Activated B cell treated with CpG ODN at 0.5 μM for 24 hours (primary cell): ENCODE measurements around the gene PRKN. TPM values are rescaled to one million over a fixed set of nuclear protein-coding genes. Genes with fewer than 3 reads are reported as not detected.

Source experiments
- ATAC-seq: fragments of 200-7000 bp; cut with Tn5 transposase; one replicate; pipeline ENCODE4 v1.10.0; 2021; ENCODE audit warnings: low read depth, mild to moderate bottlenecking, moderate library complexity
- CTCF ChIA-PET: fragments of 350-600 bp; sonication (Branson Sonifier 250); formaldehyde crosslinking; loops from one replicate; lab custom pipeline; 2021; ENCODE audit warnings: antibody characterized with exemption; lab: Charles Lee
- POLR2A ChIA-PET: fragments of 350-600 bp; sonication (Branson Sonifier 250); formaldehyde crosslinking; loops from one replicate; lab custom pipeline; 2021; ENCODE audit warnings: antibody characterized with exemption; lab: Charles Lee
- DNase-seq: peaks from one replicate; pipeline ENCODE4 v3.0.0; 2022
- H3K27ac Mint-ChIP-seq: one replicate; pipeline ENCODE4 v1.8.0; 2020; ENCODE audit warnings: mixed read lengths
- H3K27me3 Mint-ChIP-seq: one replicate; pipeline ENCODE4 v1.8.0; 2021; ENCODE audit warnings: mixed read lengths
- H3K36me3 Mint-ChIP-seq: one replicate; pipeline ENCODE4 v1.8.0; 2021; ENCODE audit warnings: low read depth, mixed read lengths
- H3K4me1 Mint-ChIP-seq: one replicate; pipeline ENCODE4 v1.8.0; 2021; ENCODE audit warnings: mixed read lengths
- H3K4me3 Mint-ChIP-seq: one replicate; pipeline ENCODE4 v1.8.0; 2020; ENCODE audit warnings: mild to moderate bottlenecking, mixed read lengths
- H3K9me3 Mint-ChIP-seq: one replicate; pipeline ENCODE4 v1.8.0; 2020; ENCODE audit warnings: mixed read lengths
- intact Hi-C: fragments of 100-400 bp; cut with micrococcal nuclease; formaldehyde crosslinking; loops from one replicate; pipeline ENCODE4 v1.15.1; 2024
- total RNA-seq: library from RNA; stranded (reverse); gene quantifications from 2 replicates; pipeline ENCODE4 v1.2.3, GENCODE V29; 2022
- TF ChIP-seq, protein P1 (sequence below): fragments of 200-600 bp; IDR thresholded peaks from one replicate; pipeline ENCODE4 v1.8.0; 2022; ENCODE audit warnings: antibody characterized with exemption, mild to moderate bottlenecking

The PRKN gene
- total RNA-seq, 1 donor from 2014 or later: 2.3 TPM

DNA sequence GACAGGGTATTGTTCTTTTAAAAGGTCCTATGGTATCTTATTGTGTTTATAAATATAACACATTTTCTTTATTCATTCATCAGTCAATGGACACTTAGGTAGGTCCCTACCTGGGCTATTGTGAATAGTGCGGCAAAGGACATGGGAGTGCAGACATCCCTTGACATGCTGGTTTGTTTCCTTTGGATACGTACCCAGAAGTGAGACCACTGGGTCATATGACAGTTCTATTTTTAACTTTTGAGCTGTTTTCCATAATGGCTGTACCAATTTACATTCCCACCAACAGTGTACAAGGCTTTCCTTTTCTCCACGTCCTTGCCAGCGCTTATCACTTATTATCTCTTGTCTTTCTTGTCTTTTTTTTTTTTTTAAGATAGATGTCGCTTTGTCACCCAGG lies 627.5 kb downstream of the PRKN start:
- no peaks in the 10 kb centered on the region for H3K4me1 Mint-ChIP-seq
- H3K27me3 Mint-ChIP-seq: no peaks in the 10 kb centered on the region
- DNase-seq (no peak), ATAC-seq (no peak)
- ChIA-PET POLR2A (no interaction called here), CTCF (no interaction called here)
- intact Hi-C loops: no loop called here
- H3K36me3 Mint-ChIP-seq: no peaks in the 10 kb centered on the region
- TF ChIP-seq, protein P1, sequence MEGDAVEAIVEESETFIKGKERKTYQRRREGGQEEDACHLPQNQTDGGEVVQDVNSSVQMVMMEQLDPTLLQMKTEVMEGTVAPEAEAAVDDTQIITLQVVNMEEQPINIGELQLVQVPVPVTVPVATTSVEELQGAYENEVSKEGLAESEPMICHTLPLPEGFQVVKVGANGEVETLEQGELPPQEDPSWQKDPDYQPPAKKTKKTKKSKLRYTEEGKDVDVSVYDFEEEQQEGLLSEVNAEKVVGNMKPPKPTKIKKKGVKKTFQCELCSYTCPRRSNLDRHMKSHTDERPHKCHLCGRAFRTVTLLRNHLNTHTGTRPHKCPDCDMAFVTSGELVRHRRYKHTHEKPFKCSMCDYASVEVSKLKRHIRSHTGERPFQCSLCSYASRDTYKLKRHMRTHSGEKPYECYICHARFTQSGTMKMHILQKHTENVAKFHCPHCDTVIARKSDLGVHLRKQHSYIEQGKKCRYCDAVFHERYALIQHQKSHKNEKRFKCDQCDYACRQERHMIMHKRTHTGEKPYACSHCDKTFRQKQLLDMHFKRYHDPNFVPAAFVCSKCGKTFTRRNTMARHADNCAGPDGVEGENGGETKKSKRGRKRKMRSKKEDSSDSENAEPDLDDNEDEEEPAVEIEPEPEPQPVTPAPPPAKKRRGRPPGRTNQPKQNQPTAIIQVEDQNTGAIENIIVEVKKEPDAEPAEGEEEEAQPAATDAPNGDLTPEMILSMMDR: no peak
- peaks cover 7% of the 10 kb centered on the region for H3K9me3 Mint-ChIP-seq
- H3K27ac Mint-ChIP-seq: no peak overlapping the region
- H3K4me3 Mint-ChIP-seq: no peak overlapping the region

DNA sequence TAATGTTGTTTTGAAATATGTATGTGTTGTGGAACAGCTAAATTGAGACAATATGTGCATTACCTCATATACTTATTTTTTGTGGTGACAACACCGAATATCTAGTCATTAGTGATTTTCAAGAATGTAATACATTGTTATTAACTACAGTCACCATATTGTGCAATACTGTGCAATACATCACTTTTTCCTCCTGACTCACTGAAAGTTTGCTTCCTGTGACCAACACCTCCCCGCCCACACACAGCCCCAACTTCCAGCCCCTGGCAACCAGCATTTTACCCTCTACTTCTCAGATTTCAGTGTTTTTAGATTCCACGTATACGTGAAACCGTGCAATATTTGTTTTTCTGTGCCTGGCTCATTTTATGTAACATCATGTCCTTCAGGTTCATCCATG lies 627.9 kb downstream of the PRKN start:
- Mint-ChIP-seq H3K9me3 (peaks cover 8% of the 10 kb centered on the region), H3K27me3 (no peaks in the 10 kb centered on the region), H3K36me3 (no peaks in the 10 kb centered on the region), H3K4me1 (no peaks in the 10 kb centered on the region), H3K27ac (no peak overlapping the region), H3K4me3 (no peak overlapping the region)
- POLR2A ChIA-PET: no interaction called here
- CTCF ChIA-PET: no interaction called here
- TF ChIP-seq, protein P1: no peak
- intact Hi-C loops: no loop called here
- DNase-seq (no peak), ATAC-seq (no peak)

DNA sequence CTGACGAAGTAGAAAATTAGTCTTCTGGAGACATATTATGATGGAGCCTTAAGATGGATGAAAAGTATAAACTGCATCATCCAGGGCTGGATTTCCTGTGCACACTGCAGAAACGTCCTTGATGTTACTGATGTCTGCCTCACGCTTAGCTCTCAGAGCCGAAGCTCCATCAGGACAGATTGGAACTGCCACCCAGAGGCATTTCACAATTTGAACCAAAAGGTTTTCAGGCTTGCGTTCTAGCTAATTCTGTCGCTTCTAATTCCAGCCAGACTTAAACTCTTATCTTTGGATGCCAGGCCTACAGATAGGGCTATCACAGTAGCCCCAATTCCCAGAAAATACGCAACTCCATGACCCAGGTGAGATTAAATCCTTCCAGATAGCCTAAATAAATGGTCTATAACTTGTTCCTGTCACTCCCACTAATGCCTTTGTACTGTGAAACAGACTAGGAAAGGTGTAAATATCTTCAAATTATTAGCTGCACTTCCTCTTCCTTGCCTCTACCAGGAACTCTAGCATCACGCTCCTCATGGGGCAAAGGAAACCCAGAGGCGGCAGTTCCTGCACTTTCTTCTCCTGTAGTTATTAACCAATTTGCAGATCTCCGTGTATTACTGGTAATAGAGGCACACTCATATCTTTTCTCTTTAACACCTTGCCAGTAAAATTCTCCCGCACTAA lies 634.6 kb downstream of the PRKN start:
- no peak for DNase-seq
- TF ChIP-seq, protein P1: no peak
- intact Hi-C loops: no loop called here
- no peak overlapping the region for H3K4me3 Mint-ChIP-seq
- peaks cover 7% of the 10 kb centered on the region for H3K9me3 Mint-ChIP-seq
- H3K27ac Mint-ChIP-seq: no peak overlapping the region
- no peaks in the 10 kb centered on the region for H3K36me3 Mint-ChIP-seq
- no peaks in the 10 kb centered on the region for H3K4me1 Mint-ChIP-seq
- H3K27me3 Mint-ChIP-seq: no peaks in the 10 kb centered on the region
- no peak for ATAC-seq
- POLR2A ChIA-PET: no interaction called here
- CTCF ChIA-PET: no interaction called here

DNA sequence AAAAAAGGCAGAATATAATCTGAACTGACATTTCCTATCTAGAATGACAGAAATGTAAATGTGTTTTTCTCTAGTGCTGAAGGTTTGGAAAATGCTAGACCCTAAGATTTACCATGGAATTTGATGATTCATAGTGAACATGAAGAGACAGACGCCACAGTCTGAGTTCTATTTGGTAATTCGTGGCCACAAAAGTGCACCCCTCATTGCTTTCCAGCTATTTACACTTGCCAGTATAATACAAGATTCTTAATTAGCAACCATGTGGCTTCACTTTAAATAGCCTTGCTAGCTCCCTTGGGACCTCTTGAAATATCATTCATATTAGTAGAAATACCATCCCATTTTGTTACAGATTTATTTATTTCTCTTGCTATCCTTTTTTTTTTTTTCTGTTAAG lies 636.8 kb downstream of the PRKN start:
- Mint-ChIP-seq H3K27ac (no peak overlapping the region), H3K4me3 (no peak overlapping the region), H3K4me1 (no peaks in the 10 kb centered on the region), H3K27me3 (no peaks in the 10 kb centered on the region), H3K9me3 (peaks cover 6% of the 10 kb centered on the region), H3K36me3 (no peaks in the 10 kb centered on the region)
- CTCF ChIA-PET: no interaction called here
- TF ChIP-seq, protein P1: no peak
- DNase-seq (no peak), ATAC-seq (no peak)
- POLR2A ChIA-PET: no interaction called here
- intact Hi-C loops: no loop called here

DNA sequence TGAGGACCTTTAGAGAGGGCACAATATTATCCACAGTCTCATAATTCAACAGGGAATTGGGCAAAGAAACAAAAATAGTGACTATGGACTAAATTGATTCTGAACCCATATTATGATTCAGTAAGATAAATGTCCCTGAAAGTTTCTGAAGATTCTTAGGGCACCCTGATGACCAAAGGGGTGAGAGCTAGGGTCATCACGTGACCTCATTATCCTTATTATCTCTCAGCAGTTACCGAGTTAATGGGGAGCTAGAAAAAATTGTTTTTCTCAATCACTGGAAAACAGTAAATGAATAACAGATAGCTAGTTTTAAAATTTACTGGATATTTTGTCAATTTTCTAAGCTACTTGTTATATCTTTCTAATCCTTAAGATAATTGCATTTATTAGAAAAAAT lies 639.5 kb downstream of the PRKN start:
- H3K4me3 Mint-ChIP-seq: no peak overlapping the region
- DNase-seq (no peak), ATAC-seq (no peak)
- peaks cover 5% of the 10 kb centered on the region for H3K9me3 Mint-ChIP-seq
- no peak overlapping the region for H3K27ac Mint-ChIP-seq
- H3K27me3 Mint-ChIP-seq: no peaks in the 10 kb centered on the region
- H3K36me3 Mint-ChIP-seq: no peaks in the 10 kb centered on the region
- H3K4me1 Mint-ChIP-seq: no peaks in the 10 kb centered on the region
- ChIA-PET POLR2A (no interaction called here), CTCF (no interaction called here)
- TF ChIP-seq, protein P1: no peak
- intact Hi-C loops: no loop called here
